Thyroid gland (tissue), 4 donors: ENCODE measurements around the gene CDHR1.

Source experiments
- POLR2A ChIP-seq, 2 donors: fragments of 450-650 bp; IDR thresholded peaks; one replicate each; pipeline ENCODE4 v1.6.1; 2017; ENCODE audit warnings: antibody characterized with exemption in 2 of 2, mild to moderate bottlenecking in 2 of 2, moderate library complexity in 1 of 2
- TF ChIP-seq, protein P1 (sequence below), 6 experiments: fragments of 200-600 bp in 3 of 6; fragments of 450-650 bp in 3 of 6; sonication (generic) in 3 of 6; IDR thresholded peaks; one replicate each; pipeline ENCODE4 v1.5.1; 2016 to 2019; ENCODE audit warnings: antibody characterized with exemption in 6 of 6, mild to moderate bottlenecking in 2 of 6, inconsistent platforms in 1 of 6, moderate library complexity in 1 of 6

DNA sequence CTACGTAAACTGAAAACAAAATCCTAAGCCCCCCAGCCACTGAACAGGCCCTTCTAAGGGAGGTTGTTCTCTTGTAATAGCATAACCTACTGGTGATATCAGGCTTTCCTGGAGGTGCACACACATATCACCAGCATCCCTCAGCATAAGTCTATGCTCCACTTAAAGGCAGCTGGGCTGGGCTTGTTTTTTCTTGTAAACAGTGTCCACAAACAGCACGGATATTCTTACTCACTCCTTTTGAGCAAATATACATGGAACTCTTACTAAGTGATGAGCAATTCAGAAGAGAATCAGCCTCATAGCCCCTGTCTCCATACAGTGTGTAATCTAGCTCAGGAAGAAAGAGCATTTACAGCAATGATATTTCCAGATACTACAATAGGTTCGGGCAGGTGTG, 44.6 kb downstream of the CDHR1 start:
- TF ChIP-seq, protein P1, sequence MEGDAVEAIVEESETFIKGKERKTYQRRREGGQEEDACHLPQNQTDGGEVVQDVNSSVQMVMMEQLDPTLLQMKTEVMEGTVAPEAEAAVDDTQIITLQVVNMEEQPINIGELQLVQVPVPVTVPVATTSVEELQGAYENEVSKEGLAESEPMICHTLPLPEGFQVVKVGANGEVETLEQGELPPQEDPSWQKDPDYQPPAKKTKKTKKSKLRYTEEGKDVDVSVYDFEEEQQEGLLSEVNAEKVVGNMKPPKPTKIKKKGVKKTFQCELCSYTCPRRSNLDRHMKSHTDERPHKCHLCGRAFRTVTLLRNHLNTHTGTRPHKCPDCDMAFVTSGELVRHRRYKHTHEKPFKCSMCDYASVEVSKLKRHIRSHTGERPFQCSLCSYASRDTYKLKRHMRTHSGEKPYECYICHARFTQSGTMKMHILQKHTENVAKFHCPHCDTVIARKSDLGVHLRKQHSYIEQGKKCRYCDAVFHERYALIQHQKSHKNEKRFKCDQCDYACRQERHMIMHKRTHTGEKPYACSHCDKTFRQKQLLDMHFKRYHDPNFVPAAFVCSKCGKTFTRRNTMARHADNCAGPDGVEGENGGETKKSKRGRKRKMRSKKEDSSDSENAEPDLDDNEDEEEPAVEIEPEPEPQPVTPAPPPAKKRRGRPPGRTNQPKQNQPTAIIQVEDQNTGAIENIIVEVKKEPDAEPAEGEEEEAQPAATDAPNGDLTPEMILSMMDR (IDR thresholded peaks at IDR 0.05): no peak
- no peak for TF ChIP-seq POLR2A (IDR thresholded peaks at IDR 0.05)
